Breast epithelium (tissue), 3 donors: Measurements from ENCODE around the gene GABPA.

Experiments used
- CTCF ChIP-seq, 3 donors: fragments of 450-650 bp; IDR thresholded peaks; one replicate each; pipeline ENCODE4 v1.5.1; 2016 to 2017; ENCODE audit warnings: antibody characterized with exemption in 3 of 3, mild to moderate bottlenecking in 3 of 3, moderate library complexity in 3 of 3
- POLR2A ChIP-seq: fragments of 450-650 bp; IDR thresholded peaks from one replicate; pipeline ENCODE4 v1.6.1; 2016; ENCODE audit warnings: antibody characterized with exemption, mild to moderate bottlenecking, moderate library complexity
- POLR2AphosphoS5 ChIP-seq, 3 donors: sonication (generic); formaldehyde crosslinking; IDR thresholded peaks; one replicate each; pipeline ENCODE4 v1.6.1; 2017; ENCODE audit warnings: antibody characterized with exemption in 3 of 3

- TF ChIP-seq POLR2A = no peak
- no peak for TF ChIP-seq CTCF (IDR thresholded peaks at IDR 0.05)
- TF ChIP-seq POLR2AphosphoS5 (IDR thresholded peaks at IDR 0.05) = no peak
These were observed 8.1 kb downstream of the GABPA start for GRCh38 chr21:25742900-25743299.
